Right lobe of liver (tissue), 6 donors: ENCODE data around the gene RTN4IP1. TPM values are rescaled to one million over a fixed set of nuclear protein-coding genes. Genes with fewer than 3 reads are reported as not detected.

ENCODE experiments used
- ATAC-seq, 4 donors: fragments of 200-7000 bp; cut with Tn5 transposase; one replicate each; pipeline ENCODE4 v1.9.1; 2020; ENCODE audit warnings: mild to moderate bottlenecking in 4 of 4, moderate library complexity in 4 of 4
- DNase-seq, 3 donors: peaks; one replicate each; pipeline ENCODE4 v3.0.0-alpha.2; 2020
- H3K27ac ChIP-seq, 3 donors: fragments of 200-600 bp; one replicate each; pipeline ENCODE4 v1.8.0; 2022
- H3K27me3 ChIP-seq, 2 donors: fragments of 200-600 bp; one replicate each; pipeline ENCODE4 v1.8.0; 2022
- H3K36me3 ChIP-seq, 4 donors: fragments of 200-600 bp; sonication (generic) in 1 of 4; one replicate each; pipeline versions ENCODE4 v1.5.1 to v1.8.0; 2017 to 2022; ENCODE audit warnings: control low read depth in 1 of 4
- H3K4me1 ChIP-seq, 4 donors: fragments of 200-600 bp; sonication (generic) in 1 of 4; one replicate each; pipeline versions ENCODE4 v1.5.1 to v1.8.0; 2017 to 2022; ENCODE audit warnings: control low read depth in 1 of 4
- H3K4me3 ChIP-seq, 3 donors: fragments of 200-600 bp; one replicate each; pipeline ENCODE4 v1.8.0; 2022
- H3K9me3 ChIP-seq, 4 donors: fragments of 200-600 bp; sonication (generic) in 1 of 4; one replicate each; pipeline versions ENCODE4 v1.5.1 to v1.8.0; 2017 to 2022; ENCODE audit warnings: control low read depth in 1 of 4
- POLR2A ChIP-seq: fragments of 450-650 bp; IDR thresholded peaks from one replicate; pipeline ENCODE4 v1.6.1; 2017; ENCODE audit warnings: antibody characterized with exemption, mild to moderate bottlenecking
- WGBS: methylation state at CpG from one replicate; pipeline ENCODE4 v1.1.6; 2018; ENCODE audit warnings: low coverage, low lambda C conversion rate; ENCODE audit not compliant: insufficient coverage; ENCODE audit errors: missing lambda C conversion rate; 5-methylcytosine and 5-hydroxymethylcytosine counted together
- intact Hi-C, 2 donors: fragments of 100-400 bp; cut with DNase I; formaldehyde crosslinking; loops; one replicate each; pipeline versions ENCODE4 v1.11.2 to v1.14.1; 2022
- total RNA-seq, 6 experiments: library from RNA; depleted of rRNA in 2 of 6; stranded (reverse); fragments of >200 nt in 2 of 6; fragmentation: NEBNext Ultra II Directional in 3 of 6; extraction: Animal tissue kit (Norgen Biotek cat#: 25700) in 3 of 6; gene quantifications; one replicate each; pipeline versions ENCODE4 v1.1.0 to v1.2.4, GENCODE V29; 2016 to 2023
- TF ChIP-seq, protein P1 (sequence below), 4 donors: fragments of 200-600 bp in 3 of 4; fragments of 450-650 bp in 1 of 4; IDR thresholded peaks; one replicate each; pipeline versions ENCODE4 v1.5.1 to v1.8.0; 2016 to 2022; ENCODE audit warnings: antibody characterized with exemption in 4 of 4, mild to moderate bottlenecking in 2 of 4
- donor health status: DM: no; HTN: yes; CAD: no.
- donor health status: DM: no; HTN: no; CAD: no.
- donor health status: DM: no; HTN: no; CAD: no.
- donor health status: DM: no; HTN: yes; CAD: no.
- donor health status: DM: no; HTN: yes; CAD: no.

RTN4IP1 gene
- total RNA-seq, 6 experiments from 2014 or later: 4.0 to 6.3 (median 4.9) TPM

GRCh38 chr6:106568530-106568929 is 60.8 kb downstream of the RTN4IP1 start:
- H3K9me3 ChIP-seq: no peaks in the 10 kb centered on the region

GRCh38 chr6:106564476-106564875 is 64.8 kb downstream of the RTN4IP1 start:
- no peak for TF ChIP-seq POLR2A
- TF ChIP-seq, protein P1, sequence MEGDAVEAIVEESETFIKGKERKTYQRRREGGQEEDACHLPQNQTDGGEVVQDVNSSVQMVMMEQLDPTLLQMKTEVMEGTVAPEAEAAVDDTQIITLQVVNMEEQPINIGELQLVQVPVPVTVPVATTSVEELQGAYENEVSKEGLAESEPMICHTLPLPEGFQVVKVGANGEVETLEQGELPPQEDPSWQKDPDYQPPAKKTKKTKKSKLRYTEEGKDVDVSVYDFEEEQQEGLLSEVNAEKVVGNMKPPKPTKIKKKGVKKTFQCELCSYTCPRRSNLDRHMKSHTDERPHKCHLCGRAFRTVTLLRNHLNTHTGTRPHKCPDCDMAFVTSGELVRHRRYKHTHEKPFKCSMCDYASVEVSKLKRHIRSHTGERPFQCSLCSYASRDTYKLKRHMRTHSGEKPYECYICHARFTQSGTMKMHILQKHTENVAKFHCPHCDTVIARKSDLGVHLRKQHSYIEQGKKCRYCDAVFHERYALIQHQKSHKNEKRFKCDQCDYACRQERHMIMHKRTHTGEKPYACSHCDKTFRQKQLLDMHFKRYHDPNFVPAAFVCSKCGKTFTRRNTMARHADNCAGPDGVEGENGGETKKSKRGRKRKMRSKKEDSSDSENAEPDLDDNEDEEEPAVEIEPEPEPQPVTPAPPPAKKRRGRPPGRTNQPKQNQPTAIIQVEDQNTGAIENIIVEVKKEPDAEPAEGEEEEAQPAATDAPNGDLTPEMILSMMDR (IDR thresholded peaks at IDR 0.05): no peak
- intact Hi-C loops: no loop called here
- Histone ChIP-seq H3K4me3 (no peak overlapping the region), H3K36me3 (peaks cover 0 to 33% (median 3%) of the 10 kb centered on the region in 4 donors), H3K9me3 (peaks cover 0 to 2% (median 0%) of the 10 kb centered on the region in 4 donors), H3K27ac (no peak overlapping the region), H3K4me1 (no peaks in the 10 kb centered on the region), H3K27me3 (no peaks in the 10 kb centered on the region)
- ATAC-seq: no peak
- 90% methylated on average over 2 of the region's 4 CpGs for WGBS
- no peak for DNase-seq

More at GRCh38 chr6:106568530-106568929, 60.8 kb downstream of the RTN4IP1 start:
- Histone ChIP-seq H3K4me1 (no peaks in the 10 kb centered on the region), H3K27ac (no peak overlapping the region), H3K36me3 (peaks cover 0 to 25% (median 0%) of the 10 kb centered on the region in 4 donors), H3K4me3 (no peak overlapping the region), H3K27me3 (no peaks in the 10 kb centered on the region)
- no peak for DNase-seq
- 62% methylated on average over 2 of the region's 2 CpGs for WGBS
- no peak for ATAC-seq
- TF ChIP-seq POLR2A: no peak
- TF ChIP-seq, protein P1 (IDR thresholded peaks at IDR 0.05): no peak
- intact Hi-C loops: loop anchor here (5.0 kb wide), 2 partner anchors 121 to 126 kb away; no protein-coding TSS in a partner anchor

DNA sequence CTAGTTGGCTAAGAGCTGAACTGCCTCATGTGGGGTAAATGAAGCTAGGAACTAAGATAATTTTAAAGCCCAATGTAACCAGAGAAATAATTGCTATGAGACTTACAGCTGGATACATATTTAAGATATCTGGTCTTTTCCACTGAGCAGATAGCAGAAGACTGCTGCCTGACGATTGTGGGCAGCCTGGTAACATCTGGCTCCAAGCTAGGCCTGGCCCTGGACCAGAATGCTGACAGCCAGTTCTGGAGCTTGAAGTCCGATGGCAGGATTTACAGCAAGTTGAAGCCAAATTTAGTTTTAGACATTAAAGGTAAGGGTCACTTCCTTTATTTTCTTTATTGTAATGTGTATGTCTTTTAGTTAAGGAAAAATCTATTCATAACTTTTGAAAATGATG is 65.7 kb downstream of the RTN4IP1 start:
- ATAC-seq (no peak), DNase-seq (no peak)
- no peak overlapping the region for H3K4me3 ChIP-seq
- 21% methylated on average over 2 of the region's 2 CpGs for WGBS
- H3K27me3 ChIP-seq: no peaks in the 10 kb centered on the region
- H3K27ac ChIP-seq: no peak overlapping the region
- intact Hi-C loops: no loop called here
- no peaks in the 10 kb centered on the region for H3K4me1 ChIP-seq
- H3K9me3 ChIP-seq: peaks cover 0 to 2% (median 0%) of the 10 kb centered on the region in 4 donors
- H3K36me3 ChIP-seq: peaks cover 0 to 25% (median 3%) of the 10 kb centered on the region in 4 donors
- TF ChIP-seq POLR2A: no peak
- TF ChIP-seq, protein P1 (IDR thresholded peaks at IDR 0.05): no peak

DNA sequence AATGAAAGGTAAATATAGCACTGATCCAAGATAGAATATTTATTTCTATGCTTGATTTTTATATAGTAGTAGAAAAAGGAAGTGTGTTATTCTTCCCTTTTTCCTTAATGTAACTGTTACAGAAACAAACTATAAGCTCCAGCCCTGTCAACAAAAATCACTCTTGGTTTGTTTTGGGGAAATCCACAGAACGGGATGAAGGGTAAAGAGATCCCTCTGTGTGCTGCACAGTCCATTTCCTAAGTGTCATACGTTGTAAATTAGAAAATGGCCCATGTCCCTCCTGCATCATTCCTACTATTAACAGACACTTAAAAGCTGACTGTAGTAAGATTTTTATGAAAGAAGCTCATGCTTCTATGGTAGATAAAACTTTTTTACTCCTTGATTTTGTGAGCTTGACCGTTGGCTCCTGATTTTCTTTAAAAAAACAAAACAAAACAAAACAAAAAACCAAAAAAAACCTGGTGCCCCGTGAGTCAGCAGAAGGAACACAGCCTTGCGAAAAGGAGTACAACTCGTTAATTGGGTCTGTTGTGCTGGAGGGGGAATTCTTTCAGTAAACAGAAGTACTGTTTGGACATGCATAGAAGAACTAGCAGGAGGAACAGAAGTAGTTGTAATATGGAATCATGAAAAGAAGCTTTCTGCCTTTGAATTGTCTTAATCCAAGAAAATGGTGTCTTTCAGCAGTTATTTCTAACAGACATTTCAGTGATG is 67.5 kb downstream of the RTN4IP1 start:
- Histone ChIP-seq H3K36me3 (peaks cover 0 to 24% (median 5%) of the 10 kb centered on the region in 4 donors), H3K27me3 (no peaks in the 10 kb centered on the region), H3K27ac (no peak overlapping the region), H3K4me3 (no peak overlapping the region), H3K4me1 (no peaks in the 10 kb centered on the region), H3K9me3 (peaks cover 0 to 2% (median 0%) of the 10 kb centered on the region in 4 donors)
- ATAC-seq (peak in 1 of 4 donors; percentile 19), DNase-seq (no peak)
- WGBS: 50% methylated on average over 6 of the region's 6 CpGs
- TF ChIP-seq, protein P1 (IDR thresholded peaks at IDR 0.05): no peak
- TF ChIP-seq POLR2A: no peak
- intact Hi-C loops: no loop called here
